Measurements from ENCODE around the gene TAF6L. TPM values are rescaled to one million over a fixed set of nuclear protein-coding genes. Genes with fewer than 3 reads are reported as not detected.

The TAF6L gene
- total RNA-seq, 1 experiment from 2014 or later = 42.1 TPM

DNA sequence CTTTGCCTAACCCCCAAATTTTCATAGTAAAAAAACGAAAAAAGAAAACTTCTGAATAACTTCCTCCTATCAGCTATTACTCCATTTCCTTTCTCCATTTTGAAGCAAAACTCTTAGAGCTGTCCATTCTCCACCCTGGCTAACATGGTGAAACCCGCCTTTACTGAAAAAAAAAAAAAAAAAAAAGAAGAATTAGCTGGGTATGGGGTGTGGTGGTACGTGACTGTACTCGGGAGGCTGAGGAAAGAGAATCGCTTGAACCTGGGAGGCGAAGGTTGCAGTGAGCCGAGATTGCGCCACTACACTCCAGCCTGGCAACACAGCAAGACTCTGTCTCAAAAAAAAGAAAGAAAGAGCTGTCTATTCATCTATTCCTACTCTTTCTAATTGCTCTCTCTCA lies 45.4 kb downstream of the TAF6L start (continued):
- TF ChIP-seq SMAD3 (CRISPR knock-in tag; IDR thresholded peaks at IDR 0.05; ENCODE audit: borderline replicate concordance) = no peak
- no peak for TF ChIP-seq CBFB (CRISPR knock-in tag; IDR thresholded peaks at IDR 0.05; ENCODE audit: low read depth)
- no peak for TF ChIP-seq HMGA2 (CRISPR knock-in tag; IDR thresholded peaks at IDR 0.05)

DNA sequence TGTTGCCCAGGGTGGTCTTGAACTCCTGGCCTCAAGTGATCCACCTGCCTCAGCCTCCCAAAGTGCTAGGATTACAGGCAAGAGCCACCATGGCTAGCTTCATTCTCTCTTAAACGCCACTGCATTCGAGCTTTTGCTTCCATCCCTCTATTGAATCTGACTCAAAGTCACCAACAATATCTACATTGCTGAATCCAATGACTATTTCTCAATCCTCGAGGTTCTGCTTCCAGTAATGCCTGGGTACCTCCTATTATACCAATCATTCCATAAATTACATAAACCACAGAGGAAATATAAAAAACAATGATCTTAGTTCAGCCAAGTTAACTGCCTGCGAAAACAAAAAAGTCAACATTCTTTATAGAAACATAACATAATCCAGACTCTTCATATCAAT lies 45.9 kb downstream of the TAF6L start:
- H3K9me3 Mint-ChIP-seq = no peaks in the 10 kb centered on the region
- no peak overlapping the region; the same call in 1 of the 2 replicates for H3K27ac Mint-ChIP-seq
- TF ChIP-seq NR1H2 (CRISPR knock-in tag; IDR thresholded peaks at IDR 0.05) (no peak), ZNF423 (CRISPR knock-in tag; IDR thresholded peaks at IDR 0.05) (no peak), RELA (CRISPR knock-in tag; IDR thresholded peaks at IDR 0.05; ENCODE audit: borderline replicate concordance) (no peak), ZNF671 (CRISPR knock-in tag; IDR thresholded peaks at IDR 0.05) (no peak), ZNF512 (CRISPR knock-in tag; IDR thresholded peaks at IDR 0.05; ENCODE audit: borderline replicate concordance) (no peak), ZNF121 (CRISPR knock-in tag; IDR thresholded peaks at IDR 0.05) (no peak), NFE2L1 (CRISPR knock-in tag; IDR thresholded peaks at IDR 0.05) (no peak)
- CTCF ChIA-PET = no interaction called here
- POLR2A ChIA-PET = interaction anchor here (0.7 to 1.0 kb wide), 2 partner anchors 8 to 12 kb away, joined by 3 to 6 read pairs; partner anchors contain the start of gene NXF1
- DNase-seq (ENCODE audit: low spot score) = no peak
- no peak overlapping the region for H3K4me3 Mint-ChIP-seq
- ATAC-seq = no peak
- peaks cover 18% of the 10 kb centered on the region for H3K36me3 Mint-ChIP-seq
- no peaks in the 10 kb centered on the region for H3K4me1 Mint-ChIP-seq
- no peaks in the 10 kb centered on the region for H3K27me3 Mint-ChIP-seq (ENCODE audit: low read depth)

DNA sequence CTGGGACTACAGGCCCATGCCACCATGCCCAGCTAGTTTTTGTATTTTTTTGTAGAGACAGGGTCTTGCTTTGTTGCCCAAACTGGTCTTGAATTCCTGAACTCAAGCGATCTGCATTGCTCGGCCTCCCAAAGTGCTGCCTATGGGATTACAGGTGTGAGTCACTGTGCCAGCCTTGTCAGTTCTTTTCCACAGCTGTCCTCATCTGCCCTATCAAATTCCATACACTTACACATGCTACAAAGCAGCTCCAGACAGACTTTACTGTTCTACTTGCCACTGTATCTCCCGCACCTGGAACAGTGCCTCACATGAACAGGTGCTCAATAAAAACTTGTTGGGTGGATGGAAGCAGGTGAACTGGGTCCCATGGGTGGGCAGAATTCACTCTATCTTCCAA lies 52.5 kb downstream of the TAF6L start:
- H3K27ac Mint-ChIP-seq = no peak overlapping the region
- no peaks in the 10 kb centered on the region for H3K27me3 Mint-ChIP-seq (ENCODE audit: low read depth)
- H3K4me3 Mint-ChIP-seq = no peak overlapping the region
- H3K9me3 Mint-ChIP-seq = no peaks in the 10 kb centered on the region
- DNase-seq (ENCODE audit: low spot score) (no peak), ATAC-seq (no peak)
- no peaks in the 10 kb centered on the region for H3K4me1 Mint-ChIP-seq
- ChIA-PET POLR2A (interaction anchor here (0.6 to 0.7 kb wide), 2 partner anchors 10 to 42 kb away, joined by 3 to 6 read pairs; no protein-coding TSS in a partner anchor), CTCF (no interaction called here)
- peaks cover 62% of the 10 kb centered on the region for H3K36me3 Mint-ChIP-seq
- TF ChIP-seq IRF2 (CRISPR knock-in tag; IDR thresholded peaks at IDR 0.05; ENCODE audit: borderline replicate concordance, low read depth) (no peak), ZNF423 (CRISPR knock-in tag; IDR thresholded peaks at IDR 0.05) (no peak), AR (CRISPR knock-in tag; IDR thresholded peaks at IDR 0.05) (no peak), NR3C1 (CRISPR knock-in tag; conservative IDR thresholded peaks at IDR 0.05; ENCODE audit: low read depth) (no peak), USF1 (CRISPR knock-in tag; IDR thresholded peaks at IDR 0.05) (no peak), ZNF425 (CRISPR knock-in tag; conservative IDR thresholded peaks at IDR 0.05) (no peak), CREM (CRISPR knock-in tag; IDR thresholded peaks at IDR 0.05) (no peak), ZBTB43 (CRISPR knock-in tag; IDR thresholded peaks at IDR 0.05) (no peak), E2F1 (CRISPR knock-in tag; IDR thresholded peaks at IDR 0.05) (no peak), TEAD1 (CRISPR knock-in tag; IDR thresholded peaks at IDR 0.05) (no peak), ZNF512 (CRISPR knock-in tag; IDR thresholded peaks at IDR 0.05; ENCODE audit: borderline replicate concordance) (no peak), ATF2 (CRISPR knock-in tag; IDR thresholded peaks at IDR 0.05; ENCODE audit: borderline replicate concordance, low read depth) (no peak), MXD4 (CRISPR knock-in tag; IDR thresholded peaks at IDR 0.05; ENCODE audit: borderline replicate concordance) (no peak)

Data from WTC11 (cell line).